ENCODE data around the gene NFYA. TPM values are rescaled to one million over a fixed set of nuclear protein-coding genes. Genes with fewer than 3 reads are reported as not detected.

Gene NFYA
- total and polyA plus RNA-seq, 2 donors (not counting 1 experiment from before 2014, with no cell fraction given) = 23.3 to 44.3 TPM

DNA sequence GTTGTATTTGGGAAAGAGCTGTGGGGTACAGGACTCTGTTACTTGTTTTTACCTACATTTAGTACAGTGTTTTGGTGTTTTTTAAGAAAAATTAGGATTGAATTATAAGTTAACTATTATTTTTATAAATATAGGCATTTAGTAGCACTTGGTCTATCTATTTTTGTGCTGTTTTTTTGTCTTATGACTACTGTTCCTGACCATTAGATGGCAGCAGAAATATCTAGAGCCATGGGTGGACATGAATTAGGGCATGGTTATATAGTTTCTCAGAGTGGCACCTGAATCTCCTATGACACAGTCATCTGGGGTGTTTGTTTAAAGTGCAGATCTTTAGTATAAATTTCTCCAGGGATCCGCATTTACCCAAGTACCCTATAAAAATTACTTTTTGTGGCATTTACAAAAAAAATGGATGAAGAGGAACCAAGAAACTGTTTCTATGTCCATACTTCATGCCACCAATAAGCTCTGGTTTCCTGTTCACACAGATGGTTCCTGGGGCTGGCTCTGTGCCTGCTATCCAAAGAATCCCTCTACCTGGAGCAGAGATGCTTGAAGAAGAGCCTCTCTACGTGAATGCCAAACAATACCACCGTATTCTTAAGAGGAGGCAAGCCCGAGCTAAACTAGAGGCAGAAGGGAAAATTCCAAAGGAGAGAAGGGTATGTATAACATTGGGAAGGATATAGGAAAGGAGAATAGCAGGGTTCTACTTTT lies 19.8 kb downstream of the NFYA start:
- H3K27ac Mint-ChIP-seq = no peak overlapping the region

More for the DNA sequence above, 19.8 kb downstream of the NFYA start:
- ATAC-seq (ENCODE audit: low read depth) (no peak), DNase-seq (peak; percentile 27)
- Mint-ChIP-seq H3K27me3 (no peaks in the 10 kb centered on the region), H3K9me3 (ENCODE audit: insufficient read depth) (no peaks in the 10 kb centered on the region), H3K4me3 (no peak overlapping the region), H3K4me1 (no peaks in the 10 kb centered on the region)
- ChIA-PET POLR2A (no interaction called here), CTCF (interaction anchor here (0.6 to 2.7 kb wide), 12 partner anchors 10 to 589 kb away, joined by 3 to 16 read pairs (median 4); no protein-coding TSS in a partner anchor)
- H3K4me3 ChIP-seq (ENCODE audit: control extremely low read depth in 1 of 5, extremely low read depth in 1 of 5, insufficient read depth in 1 of 5, low read depth in 2 of 5, low read length in 4 of 5) = no peak overlapping the region
- no CpG with 5 or more reads among the region's 4 CpGs for WGBS (ENCODE audit: insufficient coverage)
- H3K4me2 ChIP-seq (replicated peaks; ENCODE audit: low read depth, low read length, poor library complexity, severe bottlenecking) = no peak overlapping the region
- H3K79me2 ChIP-seq (ENCODE audit: control insufficient read depth, insufficient read depth, low read length) = no peaks in the 10 kb centered on the region
- no peak overlapping the region for H3K27ac ChIP-seq (ENCODE audit: low read length in 2 of 2)
- H3K9ac ChIP-seq (ENCODE audit: low read length) = no peak overlapping the region
- H3K4me1 ChIP-seq (ENCODE audit: control insufficient read depth in 2 of 2, insufficient read depth in 2 of 2, low read length in 2 of 2) = no peaks in the 10 kb centered on the region
- H2AFZ ChIP-seq (ENCODE audit: insufficient read depth, low read depth, low read length, poor library complexity, severe bottlenecking) = no peak overlapping the region
- H4K20me1 ChIP-seq (ENCODE audit: control insufficient read depth, insufficient read depth, low read length, poor library complexity, severe bottlenecking) = no peaks in the 10 kb centered on the region
- no peaks in the 10 kb centered on the region for H3K9me3 ChIP-seq (ENCODE audit: control extremely low read depth in 1 of 3, control insufficient read depth in 2 of 3, insufficient read depth in 1 of 3, low read length in 2 of 3)
- intact Hi-C loops (cut with micrococcal nuclease) = loop anchor here (1.0 kb wide), 1 partner anchor 226 kb away; no protein-coding TSS in a partner anchor
- TF ChIP-seq EZH2 (IDR thresholded peaks at IDR 0.05; ENCODE audit: borderline replicate concordance, insufficient read depth, low read depth, low read length, poor library complexity, severe bottlenecking) (no peak), CTCF (IDR thresholded peaks at IDR 0.05) (peak; percentile 55)
- peaks cover 10 to 91% of the 10 kb centered on the region in 2 experiments for H3K36me3 ChIP-seq (replicated peaks in 1 of 2; ENCODE audit: control extremely low read depth in 1 of 2, control insufficient read depth in 1 of 2, extremely low read depth in 1 of 2, insufficient read depth in 2 of 2, low read length in 1 of 2)
- no peaks in the 10 kb centered on the region for H3K27me3 ChIP-seq (replicated peaks in 1 of 4; ENCODE audit: control extremely low read depth in 1 of 4, control insufficient read depth in 3 of 4, insufficient read depth in 4 of 4, low read length in 3 of 4)
